GM19099 (cell line): Measurements from ENCODE around the gene ATP2C1.

Experiments used
- POLR2A ChIP-seq: IDR thresholded peaks from 3 replicates; pipeline ENCODE4 v1.6.1; 2011; ENCODE audit warnings: low read depth; ENCODE audit not compliant: insufficient read length; ENCODE audit errors: extremely low read depth

Gene ATP2C1

GRCh38 chr3:130876594-130876993, 17.3 kb upstream of the ATP2C1 start:
- no peak for TF ChIP-seq POLR2A

GRCh38 chr3:130878464-130878863, 15.4 kb upstream of the ATP2C1 start:
- no peak for TF ChIP-seq POLR2A

- no peak for TF ChIP-seq POLR2A
Observed at GRCh38 chr3:130889416-130889946, 4.4 kb upstream of the ATP2C1 start.

GRCh38 chr3:130892759-130893375, 1.0 kb upstream of the ATP2C1 start:
- TF ChIP-seq POLR2A, result no peak

- no peak for TF ChIP-seq POLR2A
Observed at GRCh38 chr3:130894130-130894985, 474 bp downstream of the ATP2C1 start.

GRCh38 chr3:130894986-130895280, 1.0 kb downstream of the ATP2C1 start:
- no peak for TF ChIP-seq POLR2A

- TF ChIP-seq POLR2A, result no peak
Observed at GRCh38 chr3:130895690-130896488, 2.0 kb downstream of the ATP2C1 start.

GRCh38 chr3:130897316-130897715, 3.4 kb downstream of the ATP2C1 start:
- TF ChIP-seq POLR2A, result no peak

GRCh38 chr3:130900959-130901358, 7.1 kb downstream of the ATP2C1 start:
- TF ChIP-seq POLR2A, result no peak

GRCh38 chr3:130901463-130902204, 7.8 kb downstream of the ATP2C1 start:
- no peak for TF ChIP-seq POLR2A

GRCh38 chr3:130903412-130903908, 9.6 kb downstream of the ATP2C1 start:
- no peak for TF ChIP-seq POLR2A

GRCh38 chr3:130904491-130904890, 10.6 kb downstream of the ATP2C1 start:
- TF ChIP-seq POLR2A, result no peak

- no peak for TF ChIP-seq POLR2A
Observed at GRCh38 chr3:130905551-130905950, 11.7 kb downstream of the ATP2C1 start.

GRCh38 chr3:130906374-130906995, 12.6 kb downstream of the ATP2C1 start:
- no peak for TF ChIP-seq POLR2A
